MV-4-11 (cell line): ENCODE measurements around the gene MAPT.

Source experiments
- DNase-seq: peaks from one replicate; lab custom pipeline; 2025; lab: John Stamatoyannopoulos, UW

MAPT gene

DNA sequence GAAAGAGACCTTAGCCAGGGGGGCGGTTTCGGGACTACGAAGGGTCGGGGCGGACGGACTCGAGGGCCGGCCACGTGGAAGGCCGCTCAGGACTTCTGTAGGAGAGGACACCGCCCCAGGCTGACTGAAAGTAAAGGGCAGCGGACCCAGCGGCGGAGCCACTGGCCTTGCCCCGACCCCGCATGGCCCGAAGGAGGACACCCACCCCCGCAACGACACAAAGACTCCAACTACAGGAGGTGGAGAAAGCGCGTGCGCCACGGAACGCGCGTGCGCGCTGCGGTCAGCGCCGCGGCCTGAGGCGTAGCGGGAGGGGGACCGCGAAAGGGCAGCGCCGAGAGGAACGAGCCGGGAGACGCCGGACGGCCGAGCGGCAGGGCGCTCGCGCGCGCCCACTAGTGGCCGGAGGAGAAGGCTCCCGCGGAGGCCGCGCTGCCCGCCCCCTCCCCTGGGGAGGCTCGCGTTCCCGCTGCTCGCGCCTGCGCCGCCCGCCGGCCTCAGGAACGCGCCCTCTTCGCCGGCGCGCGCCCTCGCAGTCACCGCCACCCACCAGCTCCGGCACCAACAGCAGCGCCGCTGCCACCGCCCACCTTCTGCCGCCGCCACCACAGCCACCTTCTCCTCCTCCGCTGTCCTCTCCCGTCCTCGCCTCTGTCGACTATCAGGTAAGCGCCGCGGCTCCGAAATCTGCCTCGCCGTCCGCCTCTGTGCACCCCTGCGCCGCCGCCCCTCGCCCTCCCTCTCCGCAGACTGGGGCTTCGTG is at the start of gene MAPT:
Gene MAPT (plus strand): TSS at position 533 of the 763 bp plus-strand sequence. CDS start 67,784 bp downstream, outside the sequence.
- peak; percentile 82 for DNase-seq

DNA sequence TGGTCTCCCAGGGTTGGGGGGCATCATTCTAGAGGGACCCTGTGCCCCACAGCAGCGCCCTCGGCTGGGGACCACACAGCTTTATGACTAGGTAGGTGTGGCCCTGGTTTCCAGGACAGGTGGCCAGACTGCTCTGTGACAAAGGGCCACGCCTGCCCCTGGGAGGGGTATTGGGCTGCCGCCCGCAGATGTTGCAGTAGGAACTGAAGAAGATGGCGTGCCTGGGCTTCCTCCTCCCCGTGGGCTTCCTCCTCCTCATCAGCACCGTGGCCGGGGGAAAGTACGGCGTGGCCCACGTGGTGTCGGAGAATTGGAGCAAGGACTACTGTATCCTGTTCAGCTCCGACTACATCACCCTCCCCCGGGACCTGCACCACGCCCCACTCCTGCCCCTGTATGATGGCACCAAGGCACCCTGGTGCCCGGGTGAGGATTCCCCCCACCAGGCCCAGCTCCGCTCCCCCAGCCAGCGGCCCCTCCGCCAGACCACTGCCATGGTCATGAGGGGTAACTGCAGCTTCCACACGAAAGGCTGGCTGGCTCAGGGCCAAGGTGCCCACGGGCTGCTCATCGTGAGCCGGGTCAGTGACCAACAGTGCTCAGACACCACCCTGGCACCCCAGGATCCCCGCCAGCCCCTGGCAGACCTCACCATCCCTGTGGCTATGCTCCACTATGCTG is 49.5 kb upstream of the MAPT start, which contains the start of gene SPPL2C:
Gene SPPL2C (plus strand): TSS at position 187 of the 681 bp plus-strand sequence. CDS start 26 bp downstream, at position 213.
- DNase-seq: no peak

DNA sequence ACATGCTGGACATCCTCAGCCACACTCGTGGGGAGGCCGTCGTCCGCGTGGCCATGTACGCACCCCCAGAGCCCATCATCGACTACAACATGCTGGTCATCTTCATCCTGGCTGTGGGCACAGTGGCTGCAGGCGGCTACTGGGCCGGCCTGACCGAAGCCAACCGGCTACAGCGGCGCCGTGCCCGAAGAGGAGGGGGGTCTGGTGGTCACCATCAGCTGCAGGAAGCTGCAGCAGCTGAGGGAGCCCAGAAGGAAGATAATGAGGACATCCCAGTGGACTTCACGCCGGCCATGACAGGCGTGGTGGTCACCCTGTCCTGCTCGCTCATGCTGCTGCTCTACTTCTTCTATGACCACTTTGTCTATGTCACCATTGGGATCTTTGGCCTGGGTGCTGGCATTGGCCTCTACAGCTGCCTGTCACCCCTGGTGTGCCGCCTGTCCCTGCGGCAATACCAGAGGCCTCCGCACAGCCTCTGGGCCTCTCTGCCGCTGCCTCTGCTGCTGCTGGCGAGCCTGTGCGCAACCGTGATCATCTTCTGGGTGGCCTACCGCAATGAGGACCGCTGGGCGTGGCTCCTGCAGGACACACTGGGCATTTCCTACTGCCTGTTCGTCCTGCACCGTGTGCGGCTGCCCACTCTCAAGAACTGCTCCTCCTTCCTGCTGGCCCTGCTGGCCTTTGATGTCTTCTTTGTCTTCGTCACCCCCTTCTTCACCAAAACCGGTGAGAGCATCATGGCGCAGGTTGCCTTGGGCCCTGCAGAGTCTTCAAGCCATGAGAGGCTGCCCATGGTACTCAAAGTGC is 48.8 kb upstream of the MAPT start:
- no peak for DNase-seq

DNA sequence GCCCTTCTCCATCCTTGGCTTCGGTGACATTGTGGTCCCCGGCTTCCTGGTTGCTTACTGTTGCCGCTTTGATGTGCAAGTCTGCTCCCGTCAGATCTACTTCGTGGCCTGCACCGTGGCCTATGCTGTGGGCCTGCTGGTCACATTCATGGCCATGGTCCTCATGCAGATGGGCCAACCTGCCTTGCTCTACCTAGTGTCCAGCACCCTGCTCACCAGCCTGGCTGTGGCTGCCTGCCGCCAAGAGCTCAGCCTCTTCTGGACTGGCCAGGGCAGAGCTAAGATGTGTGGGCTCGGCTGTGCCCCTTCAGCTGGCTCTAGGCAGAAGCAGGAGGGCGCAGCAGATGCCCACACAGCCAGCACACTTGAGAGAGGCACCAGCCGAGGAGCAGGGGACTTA is 48.1 kb upstream of the MAPT start:
- DNase-seq: no peak

DNA sequence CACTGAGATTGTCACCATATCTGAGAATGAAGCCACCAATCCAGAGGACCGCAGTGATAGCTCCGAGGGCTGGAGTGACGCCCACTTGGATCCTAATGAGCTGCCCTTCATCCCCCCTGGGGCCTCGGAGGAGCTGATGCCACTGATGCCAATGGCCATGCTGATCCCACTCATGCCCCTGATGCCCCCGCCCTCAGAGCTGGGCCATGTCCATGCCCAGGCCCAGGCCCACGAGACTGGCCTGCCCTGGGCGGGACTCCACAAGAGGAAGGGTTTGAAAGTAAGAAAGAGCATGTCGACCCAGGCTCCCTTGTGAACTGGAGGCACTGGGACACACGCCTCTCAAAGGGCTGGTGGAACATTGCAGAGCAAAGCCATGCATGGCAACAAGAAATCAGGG is 47.7 kb upstream of the MAPT start:
- no peak for DNase-seq

DNA sequence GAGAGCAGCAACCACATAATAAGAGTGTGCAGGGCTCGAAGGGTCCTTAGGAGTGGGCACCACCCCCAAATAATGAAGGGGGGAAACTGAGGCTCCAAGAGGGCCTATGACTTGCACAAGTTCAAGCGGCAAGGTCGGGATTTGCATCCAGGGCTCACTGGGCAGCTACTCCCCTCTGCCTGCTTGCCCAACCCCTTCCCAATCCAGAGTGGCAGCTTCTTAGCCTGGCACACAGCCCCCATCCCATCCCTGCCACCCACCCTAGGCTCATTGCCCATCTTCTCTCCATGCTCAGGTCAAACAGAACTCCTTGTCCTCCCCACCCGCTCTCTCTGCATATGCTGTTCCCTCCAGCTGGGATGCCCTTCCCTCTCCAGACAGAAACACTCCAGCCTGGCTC is 47.3 kb upstream of the MAPT start:
- no peak for DNase-seq

DNA sequence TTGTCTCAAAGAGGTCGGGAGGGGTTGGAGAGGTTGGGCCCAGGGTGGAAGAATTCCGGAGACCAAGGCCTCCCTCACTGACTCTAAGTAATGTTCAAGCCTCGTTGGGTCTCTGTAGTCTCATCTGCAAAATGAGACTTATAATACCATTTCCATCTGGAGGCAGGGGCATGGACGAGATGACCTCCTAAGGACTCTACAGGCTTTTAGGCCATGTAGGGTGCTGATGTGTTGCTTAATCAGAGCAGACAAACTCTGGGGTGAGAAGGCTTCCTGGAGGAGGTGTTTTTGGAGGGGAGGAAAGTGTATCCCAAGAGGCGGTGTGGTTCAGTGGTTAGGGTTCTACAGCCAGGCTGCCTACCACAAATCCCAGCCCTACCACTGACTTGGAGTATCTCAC is 46.6 kb upstream of the MAPT start:
- DNase-seq: no peak

DNA sequence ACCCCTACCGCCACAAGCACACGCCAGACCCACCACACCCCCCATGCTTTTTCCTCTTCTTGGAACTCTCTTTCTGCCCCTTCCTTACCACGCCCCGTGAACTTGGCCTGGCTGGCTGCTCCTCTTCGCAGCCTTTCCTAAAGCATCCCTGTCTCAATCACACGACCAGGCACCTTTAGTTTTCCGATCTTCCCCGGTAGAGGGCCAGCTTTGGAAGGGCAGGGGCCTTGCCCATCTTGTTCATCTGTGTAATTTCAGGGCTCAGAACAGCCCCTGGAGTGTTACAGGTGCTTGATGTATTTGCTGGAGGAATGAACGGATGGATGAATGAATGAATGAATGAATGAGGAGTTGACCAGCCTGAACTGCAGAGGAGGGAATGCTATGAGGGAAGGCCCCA is 45.9 kb upstream of the MAPT start:
- no peak for DNase-seq

DNA sequence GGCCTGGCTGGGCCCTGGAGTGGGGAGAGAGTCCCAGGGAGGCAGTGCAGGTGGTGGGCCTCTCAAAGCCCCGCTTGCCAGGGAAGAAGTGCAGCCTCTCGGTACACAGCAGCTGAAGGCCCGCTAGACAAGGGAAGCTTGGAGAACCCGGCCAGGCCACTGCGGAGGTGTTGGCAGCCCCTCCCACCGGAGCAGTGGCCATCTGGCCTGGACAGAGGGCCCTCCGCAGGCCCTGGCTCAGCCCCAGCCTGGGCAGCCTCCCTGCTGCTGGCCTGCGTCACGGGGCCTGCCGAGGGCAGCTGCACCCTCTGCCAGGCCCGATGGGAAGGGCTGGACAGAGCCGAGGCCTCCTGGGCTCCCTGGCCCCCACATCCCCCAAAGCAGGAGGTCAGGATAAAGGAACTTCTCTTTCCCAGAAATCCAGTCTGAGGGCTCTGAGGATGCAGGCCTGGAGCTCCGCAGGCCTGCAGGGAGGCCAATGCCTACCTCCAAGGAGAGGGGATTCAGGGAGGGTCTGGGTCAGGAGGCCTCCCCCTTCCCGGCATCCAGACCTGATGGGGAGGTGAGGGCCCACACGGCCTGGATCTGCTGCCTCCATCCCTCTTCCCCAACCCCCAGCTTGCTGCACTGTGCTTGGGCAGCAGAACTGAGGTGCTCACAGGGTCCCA is 45.4 kb upstream of the MAPT start:
- DNase-seq: no peak

DNA sequence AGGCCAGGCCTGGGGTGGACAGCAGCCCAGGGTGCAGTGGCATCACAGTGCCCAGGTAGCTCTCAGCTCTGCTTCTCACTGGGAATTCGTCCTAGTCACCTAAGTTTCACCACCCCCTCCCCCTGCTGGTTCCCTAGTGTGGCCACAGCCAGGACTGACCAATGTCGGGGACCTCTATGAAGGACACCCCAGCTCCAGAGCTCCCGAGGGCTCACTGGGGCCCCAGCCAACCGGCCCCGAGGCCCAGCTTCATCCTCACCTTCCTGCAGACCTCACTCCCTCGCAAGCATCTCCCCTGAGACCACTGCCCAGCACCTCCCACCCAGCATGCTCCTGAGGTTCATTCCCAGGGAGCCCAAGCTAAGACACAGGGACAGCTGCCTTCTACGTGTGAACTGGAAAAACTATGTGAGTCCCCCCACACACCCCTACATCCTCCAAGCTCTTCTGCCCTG is 44.8 kb upstream of the MAPT start:
- DNase-seq: no peak

DNA sequence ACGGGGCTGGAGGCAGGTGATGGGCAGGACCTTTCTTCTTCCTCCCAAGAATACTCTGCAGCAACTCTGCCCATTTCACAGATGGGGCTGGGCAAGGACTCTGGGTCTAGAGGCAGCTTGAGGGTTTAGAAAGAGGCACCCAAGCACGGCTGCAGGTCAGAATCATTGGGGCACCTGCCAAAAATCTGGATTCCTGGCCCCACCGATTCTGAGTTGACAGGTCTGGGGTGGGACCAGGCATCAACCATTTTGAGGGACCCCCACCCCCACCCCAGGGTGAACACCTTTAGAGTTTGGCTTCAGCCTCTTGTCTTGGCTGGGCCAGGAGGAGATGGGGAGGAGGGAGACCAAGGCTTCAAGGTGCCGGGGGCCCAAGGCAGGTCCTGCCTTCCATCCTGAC is 44.3 kb upstream of the MAPT start:
- DNase-seq: no peak

DNA sequence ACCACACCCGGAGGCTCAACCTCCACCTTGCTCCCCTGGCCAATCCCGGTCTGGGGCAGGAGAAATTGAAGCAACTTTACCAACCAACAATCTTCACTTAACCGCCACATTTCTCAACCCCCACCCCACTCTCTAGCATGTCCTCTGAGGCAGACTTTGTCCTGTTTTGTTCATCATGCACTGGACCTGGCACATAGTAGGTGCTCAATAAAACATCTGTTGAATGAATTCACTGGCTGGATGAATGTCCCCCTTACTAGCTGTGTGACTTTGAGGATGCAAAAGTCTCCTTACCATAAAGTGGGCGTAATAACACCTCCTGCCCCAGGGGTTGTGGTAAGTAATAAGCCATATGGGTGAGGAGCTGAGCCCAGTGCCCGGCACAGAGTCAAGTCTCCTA is 43.9 kb upstream of the MAPT start:
- no peak for DNase-seq

DNA sequence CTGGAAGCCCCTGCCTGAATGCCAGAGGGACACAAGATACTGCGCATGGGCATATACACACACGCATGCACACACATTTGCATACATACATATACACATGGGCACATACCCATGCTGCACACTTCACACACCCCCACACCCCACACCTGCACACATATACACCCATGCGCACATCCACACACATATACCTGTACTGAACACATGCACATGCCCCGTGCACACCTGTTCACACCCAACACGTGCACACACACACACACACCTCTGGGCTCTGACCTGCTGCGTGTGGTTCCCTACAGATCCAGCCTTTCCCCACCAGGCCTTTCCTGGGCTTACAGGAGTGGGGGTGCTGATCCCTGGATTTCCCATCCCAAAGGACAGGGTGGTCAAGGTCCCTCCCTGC is 43.3 kb upstream of the MAPT start:
- DNase-seq: no peak

DNA sequence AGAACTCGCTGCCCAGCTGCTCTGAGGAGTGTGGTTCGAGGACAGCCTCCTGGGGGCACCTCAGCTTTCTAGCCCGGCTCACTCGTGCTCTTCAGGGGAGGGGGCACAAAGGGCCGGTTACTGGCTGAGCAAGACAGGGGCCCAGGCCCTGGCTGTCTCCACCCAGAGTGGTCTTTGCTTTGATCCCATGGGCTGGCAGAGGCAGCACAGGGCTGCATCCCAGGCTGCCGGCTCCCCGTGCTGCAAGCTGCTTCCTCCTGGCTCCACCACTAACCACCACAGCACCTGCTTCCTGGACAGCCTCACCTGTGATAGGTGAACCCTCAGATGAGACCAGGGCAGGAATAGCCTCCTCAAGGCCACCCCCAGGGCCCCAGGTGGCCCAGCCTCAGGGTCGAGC is 42.9 kb upstream of the MAPT start:
- no peak for DNase-seq

DNA sequence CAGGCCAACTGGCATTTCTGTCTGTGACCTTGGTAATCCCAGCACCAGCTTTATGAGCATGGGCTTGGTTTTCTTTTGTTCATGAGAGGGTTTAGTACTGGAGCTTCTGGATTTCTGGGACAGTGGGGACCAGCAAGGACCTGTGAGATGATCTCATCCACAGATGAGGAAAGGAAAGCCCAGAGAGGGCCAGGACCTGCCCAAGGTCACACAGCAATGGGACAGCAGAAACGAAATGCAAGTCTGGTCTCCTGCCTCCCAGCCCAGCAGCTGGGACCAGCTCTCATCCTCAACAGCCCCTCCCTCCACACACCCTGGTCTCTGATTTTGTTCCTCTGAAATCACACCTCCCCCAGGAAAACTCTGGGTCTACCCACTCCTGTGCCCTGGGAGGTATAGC is 42.5 kb upstream of the MAPT start:
- no peak for DNase-seq

DNA sequence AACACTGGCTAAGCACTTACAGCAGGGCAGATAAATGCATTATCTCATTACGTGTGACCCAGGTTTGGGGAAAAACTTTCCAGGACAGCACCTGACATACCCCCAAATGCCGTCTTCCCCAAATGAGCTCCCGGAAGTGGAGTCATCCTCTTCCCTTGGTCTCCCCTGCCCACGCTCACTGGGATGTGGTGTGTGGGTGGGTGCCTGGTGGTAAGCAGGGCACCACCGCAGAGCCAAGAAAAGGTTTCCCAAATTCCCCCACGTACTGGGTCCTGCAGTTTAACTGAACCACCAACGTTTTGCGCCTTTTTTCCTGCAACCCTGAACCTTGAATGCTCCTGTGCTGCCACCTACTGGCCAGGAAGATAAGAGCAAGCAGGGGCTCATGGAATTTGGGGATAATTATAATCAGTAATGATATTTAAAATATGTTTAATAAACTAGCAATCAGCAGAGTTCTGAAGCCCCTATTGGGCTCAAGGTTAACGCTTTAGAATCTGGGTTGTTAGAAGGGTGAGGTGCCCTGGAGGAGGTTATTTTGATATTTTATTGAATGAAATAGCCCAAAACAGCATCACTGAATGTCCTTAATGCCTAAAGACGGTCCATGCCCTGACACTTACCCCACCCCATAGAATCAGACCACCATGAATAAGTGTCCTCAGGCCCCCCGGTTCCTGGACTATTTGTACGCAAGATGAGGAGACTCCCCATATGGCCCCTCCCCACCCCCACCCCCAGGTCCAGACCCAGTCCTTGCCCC is 41.6 kb upstream of the MAPT start:
- peak; percentile 26 for DNase-seq

DNA sequence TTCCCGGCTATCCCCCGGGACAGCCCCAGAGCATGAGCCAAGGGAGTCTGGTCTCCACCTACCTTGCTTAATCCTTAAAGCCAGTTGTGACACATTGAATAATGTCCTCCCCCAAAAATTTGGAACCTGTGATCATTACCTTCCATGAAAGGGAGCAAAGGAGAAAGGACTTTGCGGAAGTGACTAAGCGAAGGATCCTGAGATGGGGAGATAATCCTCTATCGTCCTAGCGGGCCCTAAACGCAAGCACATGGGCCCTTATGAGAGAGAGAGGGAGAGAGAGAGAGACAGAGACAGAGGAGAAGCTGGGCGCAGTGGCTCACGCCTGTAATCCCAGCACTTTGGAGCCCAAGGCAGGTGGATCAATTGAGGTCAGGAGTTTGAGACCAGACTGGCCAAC is 40.1 kb upstream of the MAPT start:
- DNase-seq: no peak

DNA sequence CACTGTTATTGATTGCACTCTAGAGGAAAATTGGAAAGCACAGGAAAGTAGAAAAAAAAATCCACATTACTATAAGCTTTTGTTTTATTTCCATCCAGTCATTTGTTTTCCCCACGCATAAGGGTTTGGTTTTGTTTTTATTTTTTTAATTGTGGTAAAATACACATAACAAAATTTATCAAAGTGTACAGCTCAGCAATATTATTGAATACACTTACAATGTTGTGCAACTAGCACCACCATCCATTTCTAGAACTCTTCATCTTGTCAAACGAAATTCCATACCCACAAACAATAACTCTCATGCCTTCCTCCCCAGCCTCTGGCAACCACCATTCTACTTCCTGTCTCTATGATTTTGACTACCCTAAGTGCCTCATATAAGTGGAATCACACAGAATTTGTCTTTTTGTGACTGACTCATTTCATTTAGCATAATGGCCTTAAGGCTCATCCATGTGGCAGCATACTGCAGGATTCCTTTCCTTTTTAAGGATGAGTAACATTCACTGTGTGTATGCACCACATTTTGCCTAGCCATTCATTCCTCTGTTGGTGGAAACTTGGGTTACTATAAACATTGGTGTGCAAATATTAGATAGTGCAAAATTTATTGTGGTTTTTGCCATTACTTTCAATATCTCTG is 38.5 kb upstream of the MAPT start:
- DNase-seq: no peak

DNA sequence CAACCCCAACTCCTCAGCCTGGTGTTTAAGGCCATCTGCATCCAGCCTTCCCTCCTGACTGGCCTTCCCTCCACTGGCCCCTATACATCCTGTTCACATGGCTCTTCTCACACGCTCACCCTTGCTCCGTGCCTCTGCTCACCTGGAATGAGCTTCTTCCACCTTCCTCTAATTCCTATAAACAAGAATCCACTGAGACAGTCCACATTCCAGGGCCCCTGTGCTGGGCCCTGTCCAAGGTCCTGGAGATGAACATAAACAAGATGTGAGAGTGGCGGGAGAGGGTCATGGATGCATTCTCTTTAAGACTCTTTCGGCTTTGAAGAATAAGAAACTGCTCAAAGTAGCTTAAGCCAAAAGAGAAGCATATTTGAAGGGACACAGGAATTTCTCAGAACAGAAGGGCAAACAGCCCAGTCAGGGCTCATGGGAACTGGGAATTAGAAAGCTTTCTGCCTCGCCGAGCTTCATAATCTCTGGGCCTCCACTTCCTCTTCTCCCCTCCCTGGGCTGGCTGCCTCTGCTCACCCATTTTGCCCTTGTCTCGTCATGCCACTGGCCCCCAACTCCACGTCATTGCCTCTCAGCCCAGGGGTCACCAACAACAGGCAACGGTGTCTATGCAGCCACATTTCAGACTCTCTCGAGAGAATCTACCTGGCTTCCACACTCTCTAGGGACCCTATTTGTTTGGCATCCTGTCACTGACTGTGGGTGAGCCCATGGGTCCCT is 36.2 kb upstream of the MAPT start:
- no peak for DNase-seq

DNA sequence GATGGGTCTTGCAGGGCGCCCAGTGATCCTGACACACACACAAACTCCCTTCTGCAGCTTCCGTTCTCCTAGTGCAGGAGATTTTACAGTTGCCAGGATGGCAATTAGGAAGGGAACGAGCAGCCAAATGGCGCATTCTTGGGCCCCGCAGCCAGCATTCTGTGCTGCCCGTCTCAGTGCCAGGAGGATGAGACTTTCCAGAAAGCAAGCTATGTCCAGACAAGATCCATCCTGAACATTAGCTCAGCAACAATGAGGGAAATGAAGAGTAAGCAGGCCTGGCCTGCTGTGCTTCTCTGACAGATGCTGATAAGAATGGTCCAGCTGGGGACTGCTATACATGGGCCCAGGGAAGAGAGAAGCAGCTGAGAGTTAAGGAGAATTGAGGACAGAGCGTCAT is 33.2 kb upstream of the MAPT start:
- DNase-seq: no peak
